GM12801 (cell line): Measurements from ENCODE around the gene SERINC2.

Experiments
- TF ChIP-seq, protein P1 (sequence below): IDR thresholded peaks from one replicate; pipeline ENCODE4 v1.5.1; 2011; ENCODE audit warnings: control low read depth; ENCODE audit not compliant: insufficient read length; ENCODE audit errors: extremely low read depth

SERINC2 gene

DNA sequence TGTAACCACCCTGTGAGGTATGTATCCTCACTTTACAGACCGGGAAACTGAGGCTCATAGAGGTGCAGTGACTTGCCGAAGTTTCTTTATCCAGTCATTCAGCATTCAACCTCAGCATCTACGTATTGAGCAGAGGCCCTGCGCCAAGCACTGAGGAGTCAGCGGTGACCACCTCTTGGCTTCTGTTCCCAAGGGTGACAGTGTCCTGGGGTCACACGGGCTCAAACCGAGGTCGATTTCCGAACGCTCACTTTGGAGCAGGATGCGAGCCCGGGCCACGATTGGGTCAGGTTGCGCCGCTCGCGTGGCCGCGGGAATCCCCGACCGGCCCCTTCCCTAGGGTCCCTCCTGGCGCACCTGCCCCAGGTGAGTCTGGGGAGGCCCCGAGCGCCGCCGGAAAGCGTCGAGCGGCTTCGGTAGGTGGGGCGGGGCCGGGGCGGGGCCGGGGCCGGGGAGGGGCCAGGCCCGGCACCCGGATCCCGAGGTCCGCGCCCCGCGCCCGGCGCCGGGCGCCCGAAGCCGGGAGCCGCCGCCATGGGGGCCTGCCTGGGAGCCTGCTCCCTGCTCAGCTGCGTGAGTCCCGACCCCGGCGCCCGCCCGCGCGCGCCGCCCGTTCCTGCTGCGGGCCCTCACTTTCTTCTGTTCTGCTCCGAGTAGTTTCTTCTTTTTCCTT lies at the start of gene SERINC2:
Gene SERINC2 (plus strand): TSS at position 482 of the 673 bp plus-strand sequence. CDS start 53 bp downstream, at position 535.
- TF ChIP-seq, protein P1, sequence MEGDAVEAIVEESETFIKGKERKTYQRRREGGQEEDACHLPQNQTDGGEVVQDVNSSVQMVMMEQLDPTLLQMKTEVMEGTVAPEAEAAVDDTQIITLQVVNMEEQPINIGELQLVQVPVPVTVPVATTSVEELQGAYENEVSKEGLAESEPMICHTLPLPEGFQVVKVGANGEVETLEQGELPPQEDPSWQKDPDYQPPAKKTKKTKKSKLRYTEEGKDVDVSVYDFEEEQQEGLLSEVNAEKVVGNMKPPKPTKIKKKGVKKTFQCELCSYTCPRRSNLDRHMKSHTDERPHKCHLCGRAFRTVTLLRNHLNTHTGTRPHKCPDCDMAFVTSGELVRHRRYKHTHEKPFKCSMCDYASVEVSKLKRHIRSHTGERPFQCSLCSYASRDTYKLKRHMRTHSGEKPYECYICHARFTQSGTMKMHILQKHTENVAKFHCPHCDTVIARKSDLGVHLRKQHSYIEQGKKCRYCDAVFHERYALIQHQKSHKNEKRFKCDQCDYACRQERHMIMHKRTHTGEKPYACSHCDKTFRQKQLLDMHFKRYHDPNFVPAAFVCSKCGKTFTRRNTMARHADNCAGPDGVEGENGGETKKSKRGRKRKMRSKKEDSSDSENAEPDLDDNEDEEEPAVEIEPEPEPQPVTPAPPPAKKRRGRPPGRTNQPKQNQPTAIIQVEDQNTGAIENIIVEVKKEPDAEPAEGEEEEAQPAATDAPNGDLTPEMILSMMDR: no peak

DNA sequence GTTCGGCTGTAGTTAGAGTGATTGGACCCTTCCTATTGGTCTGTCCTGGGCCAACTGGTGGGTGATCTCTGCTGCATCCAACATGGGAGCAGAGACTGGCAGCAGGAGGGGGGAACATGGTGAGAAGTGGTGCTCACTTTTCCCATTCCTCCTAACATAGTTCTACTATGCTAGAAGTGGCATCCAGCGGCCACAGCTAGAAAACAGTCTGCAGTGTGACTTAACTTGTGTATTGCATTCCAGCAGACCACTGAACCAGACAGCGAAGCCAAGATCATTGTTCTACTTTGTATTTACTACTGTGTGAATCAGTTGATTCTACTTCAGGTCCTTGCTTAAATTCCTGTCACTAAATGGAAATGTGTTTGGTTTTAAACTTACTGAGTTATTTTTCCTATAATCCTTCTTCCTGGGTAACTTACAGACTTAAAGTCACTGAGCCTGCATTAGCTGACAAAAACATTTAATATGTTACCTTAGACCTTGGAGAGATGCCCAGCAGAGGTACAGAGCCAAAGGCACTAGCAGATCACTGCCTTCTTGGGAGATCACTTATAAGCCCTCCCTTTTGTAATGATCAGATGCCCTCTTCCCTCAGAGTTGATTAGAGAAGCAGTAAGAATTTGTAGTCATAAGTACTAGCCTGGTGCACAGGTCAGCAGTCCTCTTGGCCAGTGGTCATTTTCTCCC lies 48.3 kb upstream of the SERINC2 start:
- TF ChIP-seq, protein P1: no peak

DNA sequence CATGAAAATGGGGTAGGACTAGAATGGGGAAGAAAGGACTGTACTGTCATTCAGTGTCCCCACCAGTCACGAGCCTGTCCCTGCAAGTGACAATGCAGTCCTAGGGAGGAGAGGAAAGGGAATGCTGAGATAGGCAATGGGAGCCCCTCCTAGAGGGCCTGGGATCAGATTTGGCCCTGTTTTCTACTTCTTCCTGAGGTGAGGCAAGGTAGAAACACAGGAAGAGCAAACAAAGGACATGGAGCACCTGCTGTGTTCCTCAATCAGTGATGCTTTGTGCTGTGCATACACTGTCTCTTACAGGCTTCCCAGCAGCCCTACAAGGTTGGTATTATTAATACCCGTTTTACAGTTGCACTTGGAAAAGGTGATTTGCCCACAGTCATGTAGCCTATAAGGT lies 46.2 kb upstream of the SERINC2 start:
- TF ChIP-seq, protein P1: no peak

DNA sequence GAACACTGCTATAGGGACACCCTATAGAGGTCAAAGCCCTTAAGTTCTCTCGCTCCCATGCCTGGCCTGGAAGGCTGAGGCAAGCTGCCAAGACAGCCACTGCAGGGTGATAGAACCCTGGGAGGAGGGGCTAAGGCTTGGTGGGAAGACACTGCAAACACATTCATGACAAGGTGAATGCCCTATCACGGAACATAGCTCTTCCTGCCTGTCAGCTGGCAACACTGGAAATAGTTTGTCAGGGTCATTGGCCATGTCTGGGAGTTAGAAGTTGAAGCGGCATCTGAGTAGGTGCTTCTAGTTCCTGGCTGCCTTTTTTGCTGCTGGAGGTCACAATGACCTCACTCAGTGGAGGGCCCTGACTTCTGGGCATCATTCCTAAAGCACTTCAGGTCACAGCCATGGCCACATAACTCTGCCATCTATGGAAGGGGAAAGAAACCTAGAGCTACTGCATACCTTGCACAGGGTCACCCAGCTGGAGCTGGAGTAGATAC lies 44.4 kb upstream of the SERINC2 start:
- TF ChIP-seq, protein P1: no peak

DNA sequence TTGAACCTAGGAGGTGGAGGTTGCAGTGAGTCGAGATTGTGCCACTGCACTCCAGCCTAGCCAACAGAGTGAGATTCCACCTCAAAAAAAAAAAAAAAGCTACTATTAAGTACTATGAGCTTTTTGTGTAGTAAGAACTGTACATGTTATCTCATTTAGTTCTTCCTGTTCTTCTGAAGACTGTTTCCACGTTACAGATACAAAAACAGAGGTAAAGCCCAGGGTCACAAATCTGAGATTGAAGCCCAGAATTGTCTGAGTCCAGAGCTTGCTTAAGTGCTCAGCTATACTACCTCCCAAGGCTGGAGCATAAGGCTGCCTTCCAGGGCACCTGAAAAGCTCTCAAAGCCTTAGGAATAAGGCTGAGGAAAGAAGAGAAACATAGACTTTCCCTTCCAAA lies 43.0 kb upstream of the SERINC2 start:
- TF ChIP-seq, protein P1: no peak

DNA sequence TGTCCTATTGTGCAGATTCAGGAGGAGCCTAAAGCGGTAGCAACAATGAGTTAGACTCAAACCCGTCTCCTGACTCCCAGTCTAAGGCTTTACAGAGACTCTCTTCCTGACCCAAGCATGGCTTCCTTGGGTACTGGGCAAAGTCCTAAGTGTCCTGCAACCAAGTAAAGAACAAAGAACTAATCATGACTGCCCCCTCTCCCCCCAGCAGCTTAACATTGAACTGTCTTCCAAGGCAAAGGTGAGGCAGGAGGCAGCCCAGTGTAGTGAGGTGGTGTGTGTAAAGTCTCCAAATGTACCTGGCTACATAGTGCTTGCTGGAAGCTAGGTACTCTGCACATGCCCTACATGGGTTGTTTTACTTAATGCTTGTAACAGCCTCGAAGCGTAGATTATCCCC lies 42.4 kb upstream of the SERINC2 start:
- TF ChIP-seq, protein P1: no peak

DNA sequence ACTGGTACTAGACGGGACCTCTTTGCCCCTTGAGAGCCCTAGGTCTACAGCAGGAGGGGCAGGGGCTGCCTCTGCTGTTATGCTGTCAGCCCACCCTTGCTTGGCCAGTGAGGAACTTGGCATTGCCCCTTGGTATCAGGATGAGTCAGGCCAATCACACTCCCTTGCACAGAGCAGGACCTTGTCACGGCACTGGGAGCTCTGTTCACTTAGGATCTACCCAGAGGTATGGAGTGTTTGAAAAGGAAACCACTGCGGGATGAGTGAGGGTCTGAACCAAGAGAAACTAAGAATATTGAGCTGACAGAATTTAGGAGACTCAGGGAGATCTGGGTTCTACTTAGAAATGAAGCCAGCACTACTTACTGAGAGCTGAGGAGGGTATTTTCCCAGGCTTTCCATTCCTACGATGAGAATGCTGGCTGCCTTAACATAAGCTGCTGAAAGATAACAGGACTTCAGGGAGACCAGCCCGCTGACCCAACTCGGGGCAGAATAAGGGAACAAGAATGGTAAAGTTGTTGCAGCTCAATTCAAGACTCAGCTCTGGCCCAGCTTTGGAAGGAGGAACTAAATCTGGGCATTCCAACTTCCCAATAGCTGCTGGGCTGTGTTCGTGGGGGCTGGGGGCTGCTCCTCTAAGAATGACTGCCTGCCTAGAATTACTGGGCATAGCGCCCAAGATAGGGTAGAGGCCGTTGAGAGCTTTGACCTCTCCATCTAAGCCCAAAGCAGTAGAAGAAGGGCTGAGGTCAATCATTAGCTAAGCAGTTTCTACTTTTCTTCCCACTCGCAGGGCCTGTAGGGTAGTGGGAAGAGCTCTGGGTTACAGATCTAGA lies 41.7 kb upstream of the SERINC2 start:
- TF ChIP-seq, protein P1: no peak
